GM12865 (cell line): ENCODE results near the gene HACL1.

ENCODE experiments used
- DNase-seq: peaks from one replicate; pipeline ENCODE4 v3.0.0; 2010; ENCODE audit warnings: low read depth
- H3K4me3 ChIP-seq: 2 replicates; pipeline ENCODE4 v1.5.1; 2011; ENCODE audit warnings: mild to moderate bottlenecking, low read depth, low read length, control low read depth
- CTCF ChIP-seq: IDR thresholded peaks from 2 replicates; pipeline ENCODE4 v1.5.1; 2011; ENCODE audit warnings: low read length, control low read depth, low read depth, inconsistent platforms; ENCODE audit not compliant: insufficient read depth; ENCODE audit errors: missing control alignments

Gene HACL1

GRCh38 chr3:15579051-15579450, 22.3 kb downstream of the HACL1 start:
- TF ChIP-seq CTCF, result no peak
- DNase-seq, result no peak
- H3K4me3 ChIP-seq, result no peak overlapping the region

GRCh38 chr3:15578289-15578867, 23.0 kb downstream of the HACL1 start:
- no peak for DNase-seq
- H3K4me3 ChIP-seq, result no peak overlapping the region
- TF ChIP-seq CTCF, result no peak

GRCh38 chr3:15576475-15576874, 24.9 kb downstream of the HACL1 start:
- no peak for TF ChIP-seq CTCF
- no peak for DNase-seq
- no peak overlapping the region for H3K4me3 ChIP-seq

- H3K4me3 ChIP-seq, result no peak overlapping the region
- DNase-seq, result no peak
- no peak for TF ChIP-seq CTCF
Measured at GRCh38 chr3:15575446-15575845, 25.9 kb downstream of the HACL1 start.

- no peak overlapping the region for H3K4me3 ChIP-seq
- no peak for TF ChIP-seq CTCF
- DNase-seq, result no peak
Measured at GRCh38 chr3:15572138-15572537, 29.2 kb downstream of the HACL1 start.

- H3K4me3 ChIP-seq, result no peak overlapping the region
- no peak for TF ChIP-seq CTCF
- DNase-seq, result no peak
Measured at GRCh38 chr3:15563190-15563589, 38.2 kb downstream of the HACL1 start.

- no peak overlapping the region for H3K4me3 ChIP-seq
- TF ChIP-seq CTCF, result no peak
- DNase-seq, result no peak
Measured at GRCh38 chr3:15562560-15562959, 38.8 kb downstream of the HACL1 start.
